Measurements from ENCODE around the gene TAF3.
"Not testable (repeated sequence)": the region's sequence is repeated elsewhere in the genome, so short reads cannot be mapped to it uniquely, and the experiment has no call there.

Gene TAF3

DNA sequence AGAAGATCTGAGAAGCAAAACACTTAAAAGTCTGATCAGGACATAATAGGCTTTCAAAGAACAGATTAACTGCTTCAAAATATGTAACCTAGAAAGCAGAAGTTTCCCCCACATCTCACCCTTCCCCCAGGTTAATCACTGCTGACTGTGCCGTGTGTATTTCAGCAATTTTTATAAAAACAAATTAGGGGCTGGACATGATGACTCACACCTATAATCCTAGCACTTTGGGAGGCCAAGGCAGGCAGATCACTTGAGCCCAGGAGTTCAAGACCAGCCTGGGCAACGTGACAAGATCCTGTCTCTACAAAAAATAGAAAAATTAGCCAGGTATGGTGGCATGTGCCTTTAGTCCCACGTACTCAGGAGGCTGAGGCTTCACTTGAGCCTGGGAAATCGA lies 168.5 kb downstream of the TAF3 start:
- no peak for DNase-seq

DNA sequence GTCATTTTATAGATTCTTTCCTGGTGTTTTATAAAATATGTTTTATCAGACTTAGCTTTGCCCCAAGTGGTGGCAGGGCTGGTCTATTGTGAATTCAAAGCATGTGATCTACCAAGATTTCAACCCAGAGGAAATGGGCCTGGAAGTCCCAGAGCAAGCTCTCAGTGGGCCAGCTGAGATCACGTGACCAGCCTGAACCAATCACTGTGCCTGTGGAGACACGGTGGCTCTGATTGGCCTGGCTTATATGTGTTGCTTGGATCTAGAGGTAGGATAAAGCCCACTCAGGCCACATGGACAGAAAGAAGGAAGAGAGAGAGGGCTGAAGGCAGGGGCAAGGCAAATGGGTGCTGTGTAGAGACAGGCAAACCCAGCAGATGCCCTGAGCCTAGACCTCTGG lies 170.7 kb downstream of the TAF3 start:
- DNase-seq, result no peak

DNA sequence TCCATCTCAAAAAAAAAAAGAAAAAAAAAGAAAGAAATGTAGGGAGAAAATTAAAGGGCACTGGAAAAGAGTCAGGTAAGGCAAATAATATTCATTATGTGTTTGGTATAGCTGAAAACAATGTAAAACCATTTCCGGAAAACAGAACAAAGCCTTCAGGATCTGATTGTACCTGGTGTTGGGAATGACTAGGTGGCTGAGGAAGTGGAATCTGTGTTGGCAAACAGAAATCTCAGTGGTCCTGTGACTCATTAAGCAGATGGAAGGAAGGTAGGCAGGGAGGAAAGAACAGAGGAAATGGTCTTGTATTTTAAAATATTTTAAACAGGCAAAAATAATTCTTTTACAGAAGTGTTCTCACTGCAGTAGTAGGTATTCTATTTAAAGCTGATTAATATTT lies 180.5 kb downstream of the TAF3 start:
- DNase-seq, result no peak

DNA sequence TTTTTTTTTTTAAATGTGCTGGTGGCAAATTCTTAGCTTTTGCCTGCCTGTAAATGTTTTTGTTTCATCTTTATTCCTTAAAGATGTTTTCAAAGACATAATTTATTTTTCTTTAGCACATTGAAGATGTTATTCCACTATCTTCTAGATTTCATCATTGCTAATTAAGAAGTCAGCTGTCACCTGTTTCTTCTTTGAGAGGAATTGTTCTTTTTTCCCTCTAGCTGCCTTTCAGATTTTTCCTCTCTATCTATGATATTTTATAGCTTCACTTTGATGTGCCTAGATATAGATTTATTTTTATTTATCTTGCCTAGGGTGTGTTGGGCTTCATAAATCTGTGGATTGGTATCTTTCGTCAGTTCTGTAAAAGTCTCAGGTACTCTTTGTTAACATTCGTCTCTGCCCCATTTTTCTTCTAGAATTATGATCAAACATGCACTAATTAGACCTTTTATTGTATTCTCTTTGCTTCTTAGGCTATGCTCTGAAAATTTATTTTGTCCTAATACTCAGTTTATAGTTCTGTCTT lies 186.2 kb downstream of the TAF3 start:
- no peak for DNase-seq

DNA sequence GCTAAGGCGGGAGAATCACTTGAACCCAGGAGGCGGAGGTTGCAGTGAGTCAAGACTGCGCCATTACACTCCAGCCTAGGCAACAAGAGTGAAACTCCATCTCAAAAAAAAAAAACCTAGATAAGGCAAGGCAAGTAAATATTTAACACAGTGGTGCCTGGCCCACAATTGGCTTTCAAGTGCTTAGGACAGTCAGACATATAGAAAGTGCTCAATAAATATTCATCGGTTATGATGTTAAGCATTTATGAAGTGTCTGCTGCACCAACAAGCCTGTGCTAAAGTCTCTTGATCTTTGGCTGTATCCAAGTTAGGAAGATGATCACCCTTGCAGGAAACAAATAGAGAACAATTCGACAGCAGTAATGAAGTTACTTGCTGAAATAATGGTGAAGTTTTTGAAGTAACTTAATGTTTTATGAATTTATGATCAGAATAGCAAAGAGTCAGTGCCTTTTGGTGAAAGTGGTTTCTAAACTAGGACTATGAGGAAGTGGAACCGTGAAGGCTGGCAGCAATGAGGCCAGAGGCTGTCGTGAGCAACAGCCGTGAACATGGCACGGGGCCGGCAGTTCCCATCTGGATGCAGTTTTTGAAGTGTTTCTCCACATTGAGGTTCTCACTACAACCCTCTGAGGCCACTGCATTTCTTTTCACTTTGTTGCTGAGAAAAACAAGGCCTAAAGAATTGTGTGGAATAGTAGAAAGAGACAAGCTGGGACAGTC lies 188.1 kb downstream of the TAF3 start:
- no peak for DNase-seq

DNA sequence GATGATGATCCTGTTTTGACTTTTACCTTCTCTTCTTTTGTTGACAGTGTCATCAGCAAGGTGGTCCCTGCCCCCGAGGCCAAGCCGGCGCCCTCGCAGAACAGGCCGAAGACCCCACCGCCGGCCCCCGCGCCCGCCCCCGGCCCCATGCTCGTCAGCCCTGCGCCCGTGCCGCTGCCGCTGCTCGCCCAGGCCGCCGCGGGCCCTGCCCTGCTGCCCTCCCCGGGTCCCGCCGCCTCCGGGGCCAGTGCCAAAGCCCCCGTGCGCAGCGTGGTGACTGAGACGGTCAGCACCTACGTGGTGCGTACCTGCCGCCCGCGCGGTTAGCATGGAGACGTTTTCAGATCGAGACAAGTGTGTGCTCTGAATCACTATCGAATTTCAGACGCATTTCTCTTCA lies 190.7 kb downstream of the TAF3 start:
- DNase-seq, result no peak

DNA sequence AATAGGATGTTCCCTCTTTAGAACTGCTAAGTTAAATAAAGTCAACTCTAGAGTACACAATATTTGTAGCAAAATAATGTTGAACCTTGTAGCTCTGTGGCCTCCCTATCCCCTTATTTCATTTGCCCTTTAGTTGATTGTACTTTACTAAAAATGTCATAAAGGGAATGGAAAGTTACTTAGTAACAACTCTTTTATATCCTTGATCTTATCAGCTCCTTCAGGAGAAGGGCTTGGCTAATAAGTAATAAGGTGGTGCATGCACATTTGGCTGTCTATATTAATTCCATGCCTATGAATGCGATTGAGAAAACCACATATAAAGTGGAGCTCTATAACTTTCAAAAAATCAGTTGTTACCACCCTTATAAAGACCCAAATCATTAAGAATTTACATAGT lies 194.7 kb downstream of the TAF3 start:
- no peak for DNase-seq

DNA sequence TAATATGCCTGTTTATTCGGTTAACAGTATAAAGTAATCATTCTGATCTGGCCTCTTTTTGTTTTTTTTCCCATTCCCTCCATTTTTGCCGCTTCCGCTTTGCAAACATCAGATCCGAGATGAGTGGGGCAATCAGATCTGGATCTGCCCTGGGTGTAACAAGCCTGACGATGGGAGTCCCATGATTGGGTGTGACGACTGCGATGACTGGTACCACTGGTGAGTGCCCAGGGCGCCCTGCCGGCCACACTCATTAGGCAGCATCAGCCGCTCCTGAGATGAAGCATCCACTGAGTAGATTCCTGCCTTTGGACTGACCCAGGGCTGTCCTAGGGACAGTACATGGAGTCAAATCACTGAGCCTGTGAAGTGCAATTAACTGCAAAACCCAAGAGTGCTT lies 195.3 kb downstream of the TAF3 start:
- DNase-seq, result no peak

DNA sequence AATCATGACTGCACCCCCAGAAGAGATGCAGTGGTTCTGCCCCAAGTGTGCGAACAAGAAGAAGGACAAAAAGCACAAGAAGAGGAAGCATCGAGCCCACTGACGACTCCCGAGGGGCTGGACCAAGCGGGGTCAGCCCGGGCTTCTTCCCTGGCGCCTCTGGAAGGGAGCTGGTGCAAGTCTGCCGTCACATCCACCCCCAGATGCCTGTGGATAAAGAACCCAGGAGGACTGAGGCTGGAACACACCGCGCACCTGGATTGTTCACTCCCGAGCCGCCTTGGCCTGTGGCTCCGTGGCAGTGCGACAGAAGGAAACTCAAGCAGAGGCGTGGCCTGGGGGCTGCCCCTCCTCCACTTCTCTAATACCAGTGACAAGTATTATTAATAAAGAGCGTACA lies 196.3 kb downstream of the TAF3 start:
- DNase-seq, result no peak

DNA sequence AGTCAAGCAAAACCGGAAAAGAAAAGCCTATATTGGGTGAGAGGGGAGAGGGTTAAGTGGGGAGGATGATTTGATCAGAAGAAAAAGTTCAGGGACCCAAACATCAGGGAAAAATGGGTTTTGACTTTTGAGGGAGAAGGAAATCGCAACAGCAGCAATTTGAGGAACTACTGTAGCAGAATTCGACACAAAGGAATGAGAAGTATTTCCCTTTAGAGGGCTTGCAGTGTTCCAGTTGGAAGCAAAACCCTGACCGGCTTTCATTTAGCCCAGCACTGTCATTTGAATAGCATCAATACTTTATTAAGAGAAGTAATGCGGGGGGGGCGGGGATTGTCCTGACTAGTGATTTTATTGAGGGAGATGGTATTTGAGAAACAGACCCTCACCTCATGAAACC lies 199.0 kb downstream of the TAF3 start:
- no peak for DNase-seq

DNA sequence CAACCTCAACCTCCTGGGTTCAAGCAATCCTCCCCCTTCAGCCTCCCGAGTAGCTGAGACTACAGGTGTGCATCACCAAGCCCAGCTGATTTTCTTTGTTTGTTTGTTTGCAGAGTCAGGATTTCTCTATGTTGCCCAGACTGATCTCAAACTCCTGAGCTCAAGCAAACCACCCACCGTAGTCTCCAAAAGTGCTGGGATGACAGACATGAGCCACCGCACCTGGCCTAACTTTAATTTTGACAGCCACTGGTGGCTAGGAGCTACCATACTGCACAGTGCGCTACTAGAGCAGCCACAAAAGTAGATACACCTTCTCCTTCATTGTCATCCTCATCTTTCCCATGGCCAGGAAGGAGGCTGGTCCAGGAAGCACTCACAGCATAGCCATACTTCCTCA lies 205.0 kb downstream of the TAF3 start:
- no peak for DNase-seq

DNA sequence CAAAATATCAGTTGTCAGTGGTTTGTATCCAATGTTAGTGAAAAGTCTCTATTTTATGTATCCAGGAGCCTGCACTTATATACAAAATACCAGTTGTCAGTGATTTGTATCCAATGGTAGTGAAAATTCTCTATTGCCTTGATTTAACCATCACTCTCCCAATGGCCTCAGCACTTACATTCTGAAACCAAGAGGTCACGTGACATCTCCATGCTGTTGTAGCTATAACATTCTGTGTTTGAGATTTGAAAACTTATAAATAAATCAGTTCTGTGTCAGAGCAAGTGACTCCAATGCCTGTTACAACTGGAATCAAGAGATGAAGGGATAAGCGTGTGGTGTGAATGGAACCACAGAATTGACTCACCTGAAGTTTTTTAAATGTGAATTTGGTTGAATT lies 205.5 kb downstream of the TAF3 start:
- no peak for DNase-seq

DNA sequence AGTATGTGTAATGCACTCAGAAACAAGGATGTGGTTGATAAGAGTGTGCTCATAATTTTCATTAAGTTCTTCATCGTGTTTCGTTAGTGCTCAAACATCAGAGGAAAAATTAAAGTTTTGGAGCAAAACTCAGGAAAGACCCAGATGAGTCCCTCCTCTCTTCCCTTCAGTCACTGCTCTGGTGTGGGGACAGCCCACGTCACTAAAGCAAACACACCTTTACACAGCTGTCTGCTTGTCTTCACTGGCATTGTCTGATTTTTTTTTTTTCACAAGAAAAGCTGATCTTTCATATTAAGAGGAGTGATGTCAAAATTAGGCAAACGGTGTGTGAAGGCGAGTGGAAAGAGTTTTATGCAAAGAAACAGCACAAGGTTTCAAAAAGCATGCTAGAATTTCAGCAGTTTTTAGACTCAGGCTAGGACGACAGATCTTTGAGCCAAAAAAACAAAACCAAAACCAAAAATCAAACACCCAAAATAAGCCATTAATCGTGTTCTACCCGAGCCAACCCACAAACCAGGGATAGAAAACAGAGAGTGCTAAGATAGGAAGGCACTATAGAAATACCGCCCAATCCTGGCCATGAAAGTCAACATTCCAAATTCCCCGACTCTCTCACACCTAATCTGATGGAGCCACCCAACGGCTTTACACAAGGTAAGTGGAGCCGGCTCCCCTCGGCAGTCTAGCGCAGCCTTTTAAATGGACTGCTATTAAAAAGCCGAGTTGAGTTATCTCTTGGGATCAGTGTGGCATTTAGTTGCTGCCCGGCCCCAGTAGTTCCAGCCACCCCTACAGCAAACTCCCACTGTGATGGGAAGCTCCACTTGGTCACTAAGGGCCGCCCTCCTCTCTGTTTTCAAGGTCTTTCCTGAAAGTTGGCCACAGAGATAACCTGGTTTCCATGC lies 208.3 kb downstream of the TAF3 start:
- no peak for DNase-seq

DNA sequence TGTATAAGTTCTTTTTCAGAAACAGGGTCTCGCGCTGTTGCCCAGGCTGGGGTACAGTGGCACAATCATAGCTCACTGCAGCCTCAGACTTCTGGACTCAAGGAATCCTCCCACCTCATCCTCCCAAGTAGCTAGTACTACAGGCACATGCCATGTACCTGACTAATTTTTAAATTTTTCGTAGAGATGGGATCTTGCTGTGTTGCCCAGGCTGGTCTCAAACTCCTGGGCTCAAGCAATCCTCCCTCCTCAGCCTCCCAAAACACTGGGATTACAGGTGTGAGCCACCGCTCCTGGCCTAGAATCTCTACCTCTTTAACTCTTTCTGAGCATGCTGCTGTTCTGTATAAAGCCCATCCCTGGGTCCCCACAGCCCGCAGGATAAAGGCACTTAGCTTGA lies 212.9 kb downstream of the TAF3 start:
- not testable (repeated sequence) for DNase-seq

DNA sequence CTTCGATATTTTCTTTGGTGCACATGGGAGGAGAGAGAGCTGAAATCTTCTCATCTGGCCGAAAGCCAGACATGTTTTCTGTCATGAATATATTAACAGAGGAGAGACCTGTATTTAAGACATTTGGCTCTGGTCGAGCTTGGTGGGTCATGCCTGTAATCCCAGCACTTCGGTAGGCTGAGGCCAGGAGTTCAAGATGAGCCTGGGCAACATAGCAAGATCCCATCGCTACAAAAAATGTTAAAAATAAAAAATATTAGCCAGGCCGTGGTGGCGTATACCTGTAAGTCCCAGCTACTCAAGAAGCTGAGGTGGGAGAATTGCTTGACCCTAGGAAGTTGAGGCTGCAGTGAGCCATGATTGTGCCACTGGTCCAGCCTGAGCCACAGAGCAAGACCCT lies 214.3 kb downstream of the TAF3 start:
- no peak for DNase-seq

DNA sequence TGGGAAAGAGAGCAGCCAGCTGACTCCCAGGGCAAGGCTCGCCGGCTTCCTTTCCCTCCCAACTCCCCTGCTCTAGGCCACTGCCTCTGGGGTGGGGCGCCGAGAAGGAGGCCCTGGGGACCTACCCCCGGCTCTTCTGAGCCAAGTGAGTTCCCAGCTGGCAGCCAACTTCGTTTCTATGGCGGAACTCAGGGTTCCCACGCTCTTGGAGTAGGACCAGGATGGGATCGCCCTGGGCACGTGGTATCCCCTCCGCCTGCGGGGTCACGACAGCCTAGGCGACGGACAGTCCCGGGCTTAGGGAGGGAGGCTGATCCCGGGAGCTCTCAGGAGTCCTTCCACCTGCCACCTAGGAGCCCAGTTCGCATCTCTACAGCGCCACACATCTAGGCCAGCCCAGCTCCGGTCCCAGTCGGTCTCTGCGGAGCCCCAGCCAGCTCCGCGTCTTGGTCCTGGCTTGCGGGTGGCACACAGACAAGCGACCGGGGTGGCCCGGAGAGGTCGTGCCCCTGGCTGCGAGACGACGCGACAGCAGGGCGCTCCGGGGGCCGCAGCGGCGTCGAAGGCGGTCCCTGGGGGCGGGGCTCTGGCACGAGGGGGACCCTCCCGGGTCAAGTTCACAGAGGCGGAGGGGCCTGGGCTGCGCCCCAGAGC lies 215.6 kb downstream of the TAF3 start:
- no peak for DNase-seq

DNA sequence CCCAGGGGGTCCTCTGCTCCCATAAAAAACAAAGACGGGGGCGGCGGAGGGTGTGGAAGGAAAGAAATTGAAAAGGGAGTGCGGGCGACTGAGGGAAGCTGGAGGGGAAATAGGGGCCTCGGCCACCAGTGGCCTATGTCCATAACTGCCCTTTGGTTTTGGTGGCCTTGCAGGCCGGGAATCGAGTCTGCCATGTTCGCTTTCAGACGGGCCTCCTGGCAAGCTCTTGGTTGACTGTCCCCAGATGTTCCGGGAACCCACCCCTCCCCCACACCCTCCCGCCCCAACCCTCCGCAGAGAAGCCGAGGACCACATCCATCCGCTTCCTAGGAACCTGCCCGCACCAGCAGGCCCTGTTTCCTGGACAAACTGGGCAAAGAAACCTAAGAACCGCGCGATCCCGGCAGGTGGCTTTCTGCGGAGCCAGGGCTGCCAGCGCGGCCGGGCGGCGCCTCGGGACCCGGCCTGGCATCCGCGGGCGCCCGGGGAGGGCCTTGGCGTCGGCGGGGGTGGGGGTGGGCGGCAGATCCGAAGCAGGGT lies 216.2 kb downstream of the TAF3 start:
- DNase-seq, result no peak

DNA sequence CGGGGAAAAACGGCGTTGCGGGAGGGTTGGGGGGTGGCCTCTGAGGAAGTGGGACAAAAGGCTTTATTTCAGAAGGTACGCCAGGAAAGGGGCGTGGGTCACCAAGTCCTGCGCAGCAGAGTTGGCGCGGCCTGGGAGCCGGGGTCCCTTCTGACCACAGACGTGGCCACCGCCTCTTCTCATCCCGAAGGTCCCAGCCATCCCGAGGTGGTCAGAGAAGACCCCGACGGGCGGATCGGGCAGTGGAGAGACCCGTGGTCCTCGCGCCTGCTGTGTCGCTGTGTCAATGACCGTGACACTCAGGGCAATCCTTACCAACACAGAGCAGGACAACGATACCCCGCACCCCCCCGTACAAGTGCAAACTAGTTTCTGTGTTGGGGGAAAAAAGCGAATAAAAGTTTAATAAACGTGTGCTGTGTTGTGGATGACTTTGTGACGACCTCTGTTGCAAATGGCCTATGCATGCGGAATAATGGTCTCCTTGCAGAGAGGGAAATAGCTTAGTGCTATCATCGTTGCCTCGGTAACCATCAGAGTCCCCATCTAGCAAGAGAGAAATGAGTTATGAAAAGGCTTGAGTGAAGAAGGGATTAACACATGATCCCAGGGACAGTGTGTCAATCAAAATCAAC lies 216.8 kb downstream of the TAF3 start:
- DNase-seq, result no peak

DNA sequence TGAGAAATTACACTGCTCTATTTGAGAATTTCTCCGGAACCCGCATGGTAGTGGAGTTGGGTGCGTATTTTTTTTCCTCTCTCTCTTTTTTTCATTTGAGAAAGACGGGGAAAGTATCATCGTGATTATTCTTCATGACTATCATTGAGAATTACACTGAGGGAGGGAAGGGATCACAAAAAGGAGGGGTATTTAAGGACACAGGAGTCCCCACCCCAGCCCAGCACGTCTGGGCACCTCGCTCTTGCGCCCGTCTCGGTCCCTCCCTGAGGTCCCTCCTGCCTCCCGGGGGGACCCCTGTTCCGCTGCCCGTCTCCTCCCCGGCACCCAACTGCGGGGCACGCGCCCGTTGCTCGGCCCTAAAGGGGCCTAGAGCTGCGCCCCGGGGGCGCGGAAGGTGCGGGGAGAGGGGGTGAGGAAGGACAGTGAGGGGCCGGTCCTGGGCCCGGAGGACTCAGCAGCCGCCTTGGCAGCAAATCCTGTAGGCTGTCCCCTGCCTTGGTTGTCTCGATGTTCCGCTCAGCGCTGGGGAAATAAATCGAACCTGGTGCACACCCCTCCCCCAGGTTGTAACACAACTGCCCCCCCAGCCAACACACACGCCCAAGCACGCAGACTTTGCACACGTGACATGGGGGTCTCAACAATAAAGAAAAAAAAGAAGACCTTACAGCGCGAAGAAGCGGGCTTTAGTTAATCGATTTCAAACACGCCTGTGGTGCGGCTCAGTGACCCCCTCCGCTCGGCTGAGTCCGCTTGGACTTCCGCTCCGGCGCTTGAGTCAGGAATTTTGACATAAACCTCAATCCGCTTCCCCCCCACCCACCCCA lies 217.6 kb downstream of the TAF3 start:
- DNase-seq, result no peak

DNA sequence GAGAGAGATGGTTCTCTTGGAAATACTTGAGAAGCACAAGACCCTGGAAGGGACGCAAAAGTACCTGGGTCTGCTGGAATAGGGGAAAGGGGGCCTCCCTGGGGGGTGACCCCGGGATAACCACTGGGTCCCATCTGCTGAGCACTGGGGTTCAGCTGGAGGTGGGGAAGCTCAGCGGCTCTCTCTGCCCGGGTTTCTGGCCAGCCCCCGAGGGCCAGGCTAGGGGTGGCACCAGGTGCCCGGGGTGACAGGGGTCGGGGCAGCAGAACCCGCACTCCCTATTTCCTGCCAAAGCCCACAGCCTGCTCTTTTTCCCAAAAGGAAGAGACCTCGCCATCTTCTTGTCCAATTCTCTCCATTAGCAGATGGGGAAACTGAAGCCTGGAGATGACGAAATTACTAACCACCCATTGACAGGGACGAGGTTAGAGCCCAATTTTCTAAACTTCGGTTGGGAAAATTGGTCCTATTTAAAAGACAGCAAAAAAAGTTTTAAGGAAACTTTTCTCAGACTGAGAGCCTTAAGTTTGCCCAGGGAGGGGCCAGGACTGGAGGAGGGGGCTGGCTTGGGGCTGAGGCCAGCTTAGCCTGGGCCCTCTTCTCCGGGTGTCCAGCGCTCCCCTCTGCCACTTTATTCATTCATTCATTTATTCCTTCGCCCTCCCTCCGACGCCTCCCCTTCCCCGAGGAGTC lies 218.3 kb downstream of the TAF3 start:
- no peak for DNase-seq

DNA sequence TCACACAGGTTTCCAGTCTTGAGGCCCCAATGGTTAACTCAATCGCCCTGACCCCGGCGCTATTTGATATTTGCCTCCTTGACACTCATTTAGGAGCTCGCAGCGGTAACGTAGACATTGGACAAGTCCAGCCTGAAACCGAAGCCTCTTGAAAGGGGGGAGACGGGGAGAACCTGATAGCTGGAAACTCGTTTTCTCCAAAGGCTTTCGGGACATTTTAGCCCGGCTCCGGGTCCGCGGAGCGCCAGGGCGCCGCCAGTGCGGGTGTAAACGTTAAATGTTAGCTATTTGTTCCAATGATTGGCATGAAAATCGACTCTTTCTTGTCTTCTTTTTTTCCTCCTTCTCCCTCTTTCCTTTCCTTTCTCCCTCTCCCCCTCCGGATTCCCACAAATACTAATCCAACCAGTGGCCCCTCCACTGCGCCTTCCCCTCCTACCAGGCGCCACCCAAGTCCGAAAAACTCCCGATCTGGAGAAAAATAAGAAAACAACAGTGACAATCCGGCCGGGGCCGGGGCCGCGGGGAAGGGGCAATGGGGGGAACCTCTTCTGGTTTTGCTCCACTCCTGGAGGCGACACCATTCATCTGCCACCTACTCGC lies 219.0 kb downstream of the TAF3 start:
- no peak for DNase-seq

All from NCI-H524 treated with DMSO at 0.1 percent for 48 hours (cell line).